Calu3 (cell line): ENCODE results near the gene HMOX1. TPM values are rescaled to one million over a fixed set of nuclear protein-coding genes. Genes with fewer than 3 reads are reported as not detected.
A peak's percentile ranks its signal among the peaks of the same experiment; 100 is the strongest.

ENCODE experiments used
- BruUV-seq: library from RNA; stranded (reverse); fragments of 400-500 nt; replicated peaks from 2 replicates; lab custom pipeline; 2021; lab: Mats Ljungman, UMichigan
- CTCF ChIA-PET: fragments of 300-600 bp; sonication (Branson Sonifier 250); formaldehyde crosslinking; loops from one replicate; lab custom pipeline; 2022; ENCODE audit warnings: antibody characterized with exemption; lab: Charles Lee
- DNase-seq: peaks from one replicate; pipeline ENCODE4 v3.0.0; 2022
- H3K27ac Mint-ChIP-seq: one replicate; pipeline ENCODE4 v1.8.0; 2022; ENCODE audit warnings: mixed read lengths; ENCODE audit not compliant: unreplicated experiment
- H3K27me3 Mint-ChIP-seq: one replicate; pipeline ENCODE4 v1.8.0; 2022; ENCODE audit warnings: mixed read lengths; ENCODE audit not compliant: unreplicated experiment
- H3K36me3 Mint-ChIP-seq: one replicate; pipeline ENCODE4 v1.8.0; 2022; ENCODE audit warnings: mild to moderate bottlenecking, moderate library complexity, mixed read lengths; ENCODE audit not compliant: insufficient read depth, unreplicated experiment
- H3K4me1 Mint-ChIP-seq: one replicate; pipeline ENCODE4 v1.8.0; 2022; ENCODE audit warnings: mild to moderate bottlenecking, low read depth, mixed read lengths; ENCODE audit not compliant: unreplicated experiment
- H3K4me3 Mint-ChIP-seq: one replicate; pipeline ENCODE4 v1.8.0; 2022; ENCODE audit warnings: mild to moderate bottlenecking, low read depth, moderate library complexity, mixed read lengths; ENCODE audit not compliant: unreplicated experiment
- H3K9me3 Mint-ChIP-seq: one replicate; pipeline ENCODE4 v1.8.0; 2022; ENCODE audit warnings: low read depth, mixed read lengths; ENCODE audit not compliant: unreplicated experiment
- intact Hi-C: fragments of 100-400 bp; cut with micrococcal nuclease; formaldehyde crosslinking; loops from one replicate; pipeline ENCODE4 v1.10.0; 2022; ENCODE audit not compliant: unreplicated experiment
- total RNA-seq: library from RNA; stranded (reverse); gene quantifications from 2 replicates; pipeline ENCODE4 v1.2.3, GENCODE V29; 2022
- TF ChIP-seq, protein P1 (sequence below): fragments of 200-600 bp; IDR thresholded peaks from one replicate; pipeline ENCODE4 v1.8.0; 2022; ENCODE audit warnings: antibody characterized with exemption; ENCODE audit not compliant: unreplicated experiment

The HMOX1 gene
- total RNA-seq, 1 experiment from 2014 or later = 0.85 TPM

DNA sequence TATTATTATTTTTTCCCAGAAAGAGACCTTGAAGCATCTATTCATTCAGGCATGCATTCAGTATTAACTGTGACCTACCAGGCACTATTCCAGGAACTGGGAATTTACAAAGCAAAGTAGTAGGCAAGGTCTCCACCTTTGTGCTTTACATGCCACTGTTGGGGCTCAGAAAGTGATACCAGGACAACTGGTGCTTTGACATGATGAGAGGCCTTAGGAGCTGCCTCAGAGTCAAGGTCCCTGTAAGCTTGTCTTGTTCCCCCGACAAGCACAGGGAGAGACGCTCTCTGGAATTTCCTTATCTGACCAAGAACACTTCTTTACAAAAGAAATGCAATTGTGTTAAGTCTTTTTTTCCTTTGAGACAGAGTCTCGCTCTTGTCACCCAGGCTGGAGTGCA is 2.3 kb upstream of the HMOX1 start:
- DNase-seq = no peak
- H3K27ac Mint-ChIP-seq = no peak overlapping the region
- H3K27me3 Mint-ChIP-seq = no peaks in the 10 kb centered on the region
- TF ChIP-seq, protein P1, sequence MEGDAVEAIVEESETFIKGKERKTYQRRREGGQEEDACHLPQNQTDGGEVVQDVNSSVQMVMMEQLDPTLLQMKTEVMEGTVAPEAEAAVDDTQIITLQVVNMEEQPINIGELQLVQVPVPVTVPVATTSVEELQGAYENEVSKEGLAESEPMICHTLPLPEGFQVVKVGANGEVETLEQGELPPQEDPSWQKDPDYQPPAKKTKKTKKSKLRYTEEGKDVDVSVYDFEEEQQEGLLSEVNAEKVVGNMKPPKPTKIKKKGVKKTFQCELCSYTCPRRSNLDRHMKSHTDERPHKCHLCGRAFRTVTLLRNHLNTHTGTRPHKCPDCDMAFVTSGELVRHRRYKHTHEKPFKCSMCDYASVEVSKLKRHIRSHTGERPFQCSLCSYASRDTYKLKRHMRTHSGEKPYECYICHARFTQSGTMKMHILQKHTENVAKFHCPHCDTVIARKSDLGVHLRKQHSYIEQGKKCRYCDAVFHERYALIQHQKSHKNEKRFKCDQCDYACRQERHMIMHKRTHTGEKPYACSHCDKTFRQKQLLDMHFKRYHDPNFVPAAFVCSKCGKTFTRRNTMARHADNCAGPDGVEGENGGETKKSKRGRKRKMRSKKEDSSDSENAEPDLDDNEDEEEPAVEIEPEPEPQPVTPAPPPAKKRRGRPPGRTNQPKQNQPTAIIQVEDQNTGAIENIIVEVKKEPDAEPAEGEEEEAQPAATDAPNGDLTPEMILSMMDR = no peak
- intact Hi-C loops = no loop called here
- CTCF ChIA-PET = no interaction called here
- no peak overlapping the region for H3K4me3 Mint-ChIP-seq
- H3K36me3 Mint-ChIP-seq = peaks cover 31% of the 10 kb centered on the region
- H3K9me3 Mint-ChIP-seq = no peaks in the 10 kb centered on the region
- peaks cover 46% of the 10 kb centered on the region for H3K4me1 Mint-ChIP-seq
- no TSS peak for BruUV-seq

DNA sequence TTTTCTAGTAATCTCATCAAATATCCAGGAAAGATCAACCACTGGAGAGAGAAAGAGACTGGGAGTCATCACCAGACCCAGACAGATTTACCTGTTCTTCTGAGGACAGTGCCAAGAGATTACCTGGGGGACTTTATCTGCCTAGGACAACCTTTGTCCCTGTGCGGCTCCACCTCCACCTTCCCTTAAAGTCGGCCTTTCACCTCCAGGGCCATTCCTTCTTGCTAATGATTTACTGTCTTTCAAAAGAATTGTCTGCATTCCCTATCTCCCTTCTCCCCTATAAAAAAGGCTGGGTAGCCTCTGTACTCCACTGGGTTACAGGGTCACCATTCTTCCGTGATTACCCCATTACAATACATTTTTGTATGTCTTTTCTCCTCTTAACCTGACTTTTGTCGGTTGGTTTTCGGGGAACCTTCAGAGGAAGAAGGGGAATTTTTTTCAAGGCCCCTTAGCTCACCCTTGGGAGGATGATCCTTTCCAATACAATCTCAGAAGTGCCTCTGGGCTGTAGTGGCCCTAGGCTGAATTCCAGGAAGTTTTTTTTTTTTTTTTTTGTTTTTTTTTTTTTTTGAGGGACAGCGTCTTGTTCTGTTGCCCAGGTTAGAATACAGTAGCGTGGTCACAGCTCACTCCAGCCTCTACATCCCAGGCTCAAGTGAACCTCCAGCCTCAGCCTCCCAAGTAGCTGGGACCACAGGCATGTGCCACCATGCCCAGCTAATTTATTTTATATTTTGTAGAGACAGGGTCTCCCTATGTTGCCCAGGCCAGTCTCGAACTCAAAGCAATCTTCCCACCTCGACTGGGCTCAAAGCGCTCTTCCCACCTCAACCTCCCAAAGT is 1.5 kb upstream of the HMOX1 start:
- TF ChIP-seq, protein P1 = no peak
- Mint-ChIP-seq H3K27me3 (no peaks in the 10 kb centered on the region), H3K36me3 (peaks cover 31% of the 10 kb centered on the region), H3K9me3 (no peaks in the 10 kb centered on the region), H3K27ac (no peak overlapping the region), H3K4me3 (no peak overlapping the region), H3K4me1 (peaks cover 46% of the 10 kb centered on the region)
- intact Hi-C loops = no loop called here
- no TSS peak for BruUV-seq
- DNase-seq = no peak
- CTCF ChIA-PET = no interaction called here

DNA sequence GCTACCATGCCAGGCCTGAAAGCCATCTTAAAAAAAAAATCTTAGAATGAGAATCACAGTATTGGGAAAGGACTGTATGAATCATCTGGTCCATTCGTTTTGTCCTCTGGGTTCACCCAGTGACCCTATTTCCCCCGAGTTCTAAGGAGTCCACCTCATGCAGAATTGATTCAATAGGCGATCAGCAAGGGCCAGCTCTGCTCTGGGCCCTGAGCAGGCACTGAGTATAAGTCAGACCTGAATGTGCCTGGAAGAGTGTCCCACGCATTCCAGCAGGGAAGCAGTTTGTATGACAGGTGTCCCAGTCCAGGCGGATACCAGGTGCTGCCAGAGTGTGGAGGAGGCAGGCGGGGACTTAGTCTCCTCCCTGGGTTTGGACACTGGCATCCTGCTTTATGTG is 883 bp upstream of the HMOX1 start:
- TF ChIP-seq, protein P1 = no peak
- Mint-ChIP-seq H3K9me3 (no peaks in the 10 kb centered on the region), H3K4me1 (peaks cover 46% of the 10 kb centered on the region), H3K27ac (peak overlapping the region; percentile 56), H3K36me3 (peaks cover 31% of the 10 kb centered on the region), H3K27me3 (no peaks in the 10 kb centered on the region), H3K4me3 (peak overlapping the region; percentile 70)
- no TSS peak for BruUV-seq
- intact Hi-C loops = no loop called here
- CTCF ChIA-PET = interaction anchor here (0.8 kb wide), 1 partner anchor 8 kb away, joined by 3 read pairs; no protein-coding TSS in a partner anchor
- DNase-seq = no peak

DNA sequence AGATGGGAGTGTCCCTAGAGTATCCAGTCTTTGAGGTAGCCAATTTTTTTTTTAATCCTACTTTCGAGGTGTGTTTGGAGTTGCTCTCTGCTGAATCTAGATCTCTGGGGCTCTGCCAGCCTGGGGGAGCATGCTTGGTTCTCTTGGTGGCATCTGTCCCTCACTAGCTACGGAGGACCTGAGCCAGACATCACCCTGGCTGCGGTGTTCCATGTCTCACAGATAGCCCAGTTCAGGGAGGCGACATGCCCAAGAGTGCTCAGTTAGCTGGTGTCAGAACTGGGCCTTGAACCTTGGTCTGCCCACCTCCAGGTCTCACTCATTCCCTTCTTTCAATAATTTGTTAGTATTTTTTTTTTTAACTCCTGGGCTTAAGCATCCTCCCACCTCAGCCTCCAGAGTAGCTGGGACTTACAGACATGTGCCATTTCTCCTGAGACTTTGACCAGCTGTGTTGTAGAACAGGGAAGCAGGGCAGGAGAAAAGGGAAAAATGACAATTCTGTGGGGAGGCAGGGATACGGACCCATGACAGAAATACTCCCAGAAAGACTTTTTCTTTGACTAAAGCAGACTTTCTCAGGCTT is 621 bp downstream of the HMOX1 start:
- DNase-seq = no peak
- H3K27me3 Mint-ChIP-seq = no peaks in the 10 kb centered on the region
- peaks cover 44% of the 10 kb centered on the region for H3K4me1 Mint-ChIP-seq
- TF ChIP-seq, protein P1 = no peak
- intact Hi-C loops = no loop called here
- peak overlapping the region; percentile 70 for H3K4me3 Mint-ChIP-seq
- CTCF ChIA-PET = interaction anchor here (0.6 to 0.7 kb wide), 2 partner anchors 72 to 163 kb away, joined by 3 read pairs; no protein-coding TSS in a partner anchor
- peaks cover 31% of the 10 kb centered on the region for H3K36me3 Mint-ChIP-seq
- peak overlapping the region; percentile 25 for H3K27ac Mint-ChIP-seq
- BruUV-seq = TSS peak; percentile 34
- no peaks in the 10 kb centered on the region for H3K9me3 Mint-ChIP-seq
